GM18870 (cell line): ENCODE results near the gene ARFGEF3.
"Not testable (repeated sequence)": the region's sequence is repeated elsewhere in the genome, so short reads cannot be mapped to it uniquely, and the experiment has no call there.

Source experiments
- ATAC-seq: cut with Tn5 transposase; IDR thresholded peaks from one replicate; pipeline ENCODE4 v1.9.1; 2021; ENCODE audit warnings: moderate library complexity; ENCODE audit not compliant: unreplicated experiment

Gene ARFGEF3, protein sequence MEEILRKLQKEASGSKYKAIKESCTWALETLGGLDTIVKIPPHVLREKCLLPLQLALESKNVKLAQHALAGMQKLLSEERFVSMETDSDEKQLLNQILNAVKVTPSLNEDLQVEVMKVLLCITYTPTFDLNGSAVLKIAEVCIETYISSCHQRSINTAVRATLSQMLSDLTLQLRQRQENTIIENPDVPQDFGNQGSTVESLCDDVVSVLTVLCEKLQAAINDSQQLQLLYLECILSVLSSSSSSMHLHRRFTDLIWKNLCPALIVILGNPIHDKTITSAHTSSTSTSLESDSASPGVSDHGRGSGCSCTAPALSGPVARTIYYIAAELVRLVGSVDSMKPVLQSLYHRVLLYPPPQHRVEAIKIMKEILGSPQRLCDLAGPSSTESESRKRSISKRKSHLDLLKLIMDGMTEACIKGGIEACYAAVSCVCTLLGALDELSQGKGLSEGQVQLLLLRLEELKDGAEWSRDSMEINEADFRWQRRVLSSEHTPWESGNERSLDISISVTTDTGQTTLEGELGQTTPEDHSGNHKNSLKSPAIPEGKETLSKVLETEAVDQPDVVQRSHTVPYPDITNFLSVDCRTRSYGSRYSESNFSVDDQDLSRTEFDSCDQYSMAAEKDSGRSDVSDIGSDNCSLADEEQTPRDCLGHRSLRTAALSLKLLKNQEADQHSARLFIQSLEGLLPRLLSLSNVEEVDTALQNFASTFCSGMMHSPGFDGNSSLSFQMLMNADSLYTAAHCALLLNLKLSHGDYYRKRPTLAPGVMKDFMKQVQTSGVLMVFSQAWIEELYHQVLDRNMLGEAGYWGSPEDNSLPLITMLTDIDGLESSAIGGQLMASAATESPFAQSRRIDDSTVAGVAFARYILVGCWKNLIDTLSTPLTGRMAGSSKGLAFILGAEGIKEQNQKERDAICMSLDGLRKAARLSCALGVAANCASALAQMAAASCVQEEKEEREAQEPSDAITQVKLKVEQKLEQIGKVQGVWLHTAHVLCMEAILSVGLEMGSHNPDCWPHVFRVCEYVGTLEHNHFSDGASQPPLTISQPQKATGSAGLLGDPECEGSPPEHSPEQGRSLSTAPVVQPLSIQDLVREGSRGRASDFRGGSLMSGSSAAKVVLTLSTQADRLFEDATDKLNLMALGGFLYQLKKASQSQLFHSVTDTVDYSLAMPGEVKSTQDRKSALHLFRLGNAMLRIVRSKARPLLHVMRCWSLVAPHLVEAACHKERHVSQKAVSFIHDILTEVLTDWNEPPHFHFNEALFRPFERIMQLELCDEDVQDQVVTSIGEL (N-terminal part only)

DNA sequence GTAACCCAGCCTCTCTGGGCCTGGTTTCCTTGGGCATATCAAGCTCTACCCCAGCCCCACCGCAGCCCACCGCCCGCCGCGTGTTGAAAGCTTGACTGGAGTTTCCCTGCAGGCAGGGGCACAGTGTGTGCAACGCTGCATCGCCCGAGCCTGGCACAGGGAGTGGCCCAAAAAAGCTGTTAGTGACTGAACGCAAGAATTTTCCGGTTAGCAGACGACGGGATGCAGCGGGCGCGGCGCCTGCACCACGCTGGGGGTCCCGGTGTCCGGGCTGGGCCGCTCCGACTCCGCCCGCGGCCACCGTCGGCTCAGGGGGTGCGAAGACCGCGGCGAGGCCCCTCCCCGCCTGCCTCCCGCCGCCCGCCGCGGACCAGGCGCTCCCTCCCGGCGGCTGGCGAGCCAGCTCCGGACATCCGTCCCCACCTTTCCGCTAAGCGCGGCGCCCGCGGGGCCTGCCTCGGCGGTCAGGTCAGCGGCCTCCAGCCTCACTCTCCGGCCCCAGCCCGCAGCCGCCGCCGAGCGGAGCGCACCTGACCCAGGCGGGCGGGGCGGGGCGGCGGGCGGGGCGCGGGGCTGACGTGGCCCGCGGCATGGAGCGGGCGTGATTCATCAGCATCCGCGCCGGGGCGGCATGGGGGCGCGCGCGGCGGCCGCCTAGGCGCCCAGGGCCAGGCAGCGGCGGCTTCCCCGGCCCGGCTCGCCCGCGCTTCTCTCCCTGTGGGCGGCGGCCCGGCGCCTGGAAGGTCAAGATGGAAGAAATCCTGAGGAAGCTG is at the start of gene ARFGEF3:
TSS of gene ARFGEF3 (plus strand) at position 602 of the 773 bp plus-strand sequence. CDS start at position 750, 148 bp downstream.
- no peak for ATAC-seq

DNA sequence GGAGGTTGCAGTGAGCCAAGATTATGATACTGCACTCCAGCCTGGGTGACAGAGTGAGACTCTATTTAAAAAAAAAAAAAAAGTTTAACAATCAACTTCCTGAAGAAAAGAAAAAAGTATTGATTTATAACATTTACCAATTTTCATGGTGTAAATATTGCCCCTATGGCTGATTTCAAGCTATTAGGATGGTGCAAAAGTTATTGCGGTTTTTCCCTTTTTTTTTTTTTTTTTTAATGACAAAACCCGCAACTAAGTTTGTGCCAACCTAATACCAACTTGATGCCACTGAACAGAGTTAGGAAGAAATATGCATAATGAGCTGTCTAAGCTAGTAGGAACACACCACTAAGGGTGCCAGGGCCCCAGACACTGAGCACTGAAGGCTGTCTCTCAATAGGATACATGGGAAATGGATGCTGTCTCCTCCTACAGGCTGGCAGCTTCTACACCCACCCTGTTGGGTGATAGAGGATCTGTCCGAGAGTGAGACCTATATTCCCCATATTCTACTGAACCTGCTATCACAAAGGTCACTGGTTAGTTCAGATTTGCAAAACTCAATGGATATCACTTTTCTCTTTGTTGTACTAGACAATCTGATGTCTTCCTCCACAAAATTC is 48.0 kb upstream of the ARFGEF3 start:
- ATAC-seq, result no peak

DNA sequence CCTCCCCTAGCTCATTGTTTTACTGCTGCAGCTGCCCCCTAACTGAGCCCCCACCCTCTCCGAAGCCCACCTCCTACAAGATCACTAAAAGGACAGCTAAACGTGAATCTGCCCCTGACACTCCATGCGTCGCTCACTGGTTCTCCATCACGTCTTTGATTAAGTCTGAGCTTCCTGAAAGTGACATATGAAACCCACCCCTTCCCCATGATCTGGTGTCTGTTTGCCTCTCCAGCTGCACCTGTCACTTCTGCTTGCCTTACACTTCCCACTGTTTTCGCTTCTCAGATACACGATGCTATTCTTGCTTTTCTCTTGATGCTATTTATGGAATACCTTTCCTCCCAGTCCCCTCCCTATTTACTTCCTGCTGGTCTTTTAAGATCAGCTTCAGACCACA is 46.5 kb upstream of the ARFGEF3 start:
- ATAC-seq, result no peak

DNA sequence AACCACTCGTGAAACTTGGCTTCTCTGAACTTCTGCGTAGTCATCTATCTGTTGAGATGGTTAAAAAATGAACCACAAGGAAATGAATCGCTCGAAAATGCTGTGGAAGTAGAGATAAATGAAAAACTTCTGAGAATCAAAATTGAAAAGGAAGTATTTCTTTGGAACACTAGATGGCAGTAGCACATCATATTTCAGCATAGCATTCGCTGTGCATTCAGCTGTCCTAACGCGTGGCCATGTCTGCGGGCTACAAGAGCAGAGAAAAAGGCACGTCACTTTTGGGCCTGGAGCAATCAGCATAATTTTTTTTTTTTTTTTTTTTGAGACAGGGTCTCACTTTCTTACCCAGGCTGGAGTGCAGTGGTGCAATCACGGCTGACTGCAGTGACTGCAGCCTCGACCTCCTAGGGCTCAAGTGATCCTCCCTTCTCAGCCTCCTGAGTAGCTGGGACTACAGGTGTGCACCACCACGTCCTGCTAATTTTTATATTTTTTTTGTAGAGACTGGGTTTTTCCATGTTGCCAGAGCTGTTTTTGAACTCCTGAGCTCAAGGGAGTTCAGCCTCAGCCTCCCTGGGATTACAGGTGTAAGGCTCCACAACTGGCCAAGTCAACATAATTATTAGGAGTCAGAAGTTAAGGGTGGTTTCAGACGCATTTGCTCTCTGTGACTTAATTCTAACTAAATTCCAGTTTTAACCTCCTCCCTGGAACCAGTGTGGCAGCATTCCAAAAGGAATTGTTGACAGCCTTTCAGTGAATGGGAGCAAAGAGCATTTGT is 45.7 kb upstream of the ARFGEF3 start:
- ATAC-seq, result peak; percentile 75

DNA sequence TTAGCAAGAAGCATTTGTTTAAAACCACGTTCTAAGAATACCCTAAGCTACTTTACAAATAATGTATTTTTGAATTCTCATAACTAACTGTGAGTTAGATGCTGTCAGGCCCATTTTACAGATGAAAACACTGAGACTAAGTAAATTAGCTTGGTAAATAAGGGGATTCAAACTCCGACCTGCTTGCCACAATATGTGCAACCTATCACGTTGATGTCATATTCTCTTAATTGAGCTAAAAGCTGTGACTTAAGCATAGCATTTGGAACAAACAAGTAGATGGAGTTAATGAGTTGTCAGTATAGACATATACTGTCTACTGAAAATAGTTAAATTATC is 45.1 kb upstream of the ARFGEF3 start:
- no peak for ATAC-seq

DNA sequence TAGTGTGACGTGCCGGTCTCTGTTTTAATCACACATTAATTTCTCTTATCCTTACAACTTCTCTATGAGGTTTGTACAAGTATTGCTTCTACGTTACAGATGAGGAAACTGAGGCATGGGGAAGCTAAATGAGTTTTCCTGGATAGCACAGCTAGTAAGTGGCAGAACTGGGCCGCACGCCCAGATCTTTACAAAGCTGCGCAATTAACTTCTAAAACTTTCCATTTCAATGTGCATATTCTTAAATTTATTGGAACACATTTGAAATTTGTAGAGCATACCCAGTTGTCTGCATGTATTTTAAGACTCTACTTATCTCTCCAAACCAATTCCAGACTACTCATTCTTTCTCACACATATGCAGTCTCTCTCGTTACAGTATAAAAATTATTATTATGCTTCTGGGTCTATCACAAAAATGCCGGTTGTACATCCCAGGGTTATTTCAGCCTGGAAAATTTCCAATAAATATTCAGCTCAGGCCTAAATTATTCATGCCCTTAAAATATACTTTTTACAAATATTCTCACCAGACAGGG is 44.3 kb upstream of the ARFGEF3 start:
- ATAC-seq, result no peak

DNA sequence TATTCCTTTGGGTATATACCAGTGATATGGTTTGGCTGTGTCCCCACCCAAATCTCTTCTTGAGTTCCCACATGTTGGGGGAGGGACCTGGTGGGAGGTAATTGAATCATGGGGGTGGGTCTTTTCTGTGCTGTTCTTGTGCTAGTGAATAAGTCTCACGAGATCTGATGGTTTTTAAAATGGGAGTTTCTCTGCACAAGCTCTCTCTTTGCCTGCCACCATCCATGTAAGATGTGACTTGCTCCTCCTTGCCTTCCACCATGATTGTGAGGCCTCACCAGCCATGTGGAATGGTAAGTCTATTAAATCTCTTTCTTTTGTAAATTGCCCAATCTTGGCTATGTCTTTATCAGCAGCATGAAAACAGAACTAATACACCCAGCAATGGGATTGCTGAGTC is 42.5 kb upstream of the ARFGEF3 start:
- not testable (repeated sequence) for ATAC-seq

DNA sequence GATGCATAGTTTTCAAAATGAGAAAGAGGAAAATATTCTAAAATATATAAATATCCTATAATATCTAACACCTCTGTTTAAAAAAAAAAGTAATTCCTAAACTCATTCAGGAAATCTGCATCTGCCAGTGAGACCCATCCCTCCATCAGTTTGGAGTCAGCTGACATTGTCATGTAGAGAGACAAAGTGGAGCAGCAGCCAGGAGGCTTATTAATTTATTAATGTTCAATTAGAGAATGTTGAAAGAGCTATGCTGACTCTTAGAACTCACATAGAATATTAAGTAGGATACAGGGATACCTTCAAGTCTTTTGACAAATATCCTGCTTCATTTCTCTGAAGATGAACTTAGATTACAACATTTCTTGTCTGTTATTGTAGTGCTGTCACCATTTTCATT is 41.8 kb upstream of the ARFGEF3 start:
- no peak for ATAC-seq

DNA sequence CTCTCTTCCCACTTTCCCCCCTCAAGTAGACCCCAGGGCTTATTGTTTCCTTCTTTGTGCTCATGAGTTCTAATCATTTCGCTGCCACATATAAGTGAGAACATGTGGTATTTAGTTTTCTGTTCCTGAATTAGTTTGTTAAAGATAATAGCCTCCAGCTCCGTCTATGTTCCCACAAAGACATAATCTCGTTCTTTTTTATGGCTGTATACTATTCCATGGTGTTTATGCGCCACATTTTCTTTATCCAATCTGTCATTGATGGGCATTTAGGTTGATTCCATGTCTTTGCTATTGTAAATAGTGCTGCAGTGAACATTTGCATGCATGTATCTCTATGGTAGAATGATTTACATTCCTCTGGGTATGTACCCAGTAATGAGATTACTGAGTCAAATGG is 37.6 kb upstream of the ARFGEF3 start:
- no peak for ATAC-seq

DNA sequence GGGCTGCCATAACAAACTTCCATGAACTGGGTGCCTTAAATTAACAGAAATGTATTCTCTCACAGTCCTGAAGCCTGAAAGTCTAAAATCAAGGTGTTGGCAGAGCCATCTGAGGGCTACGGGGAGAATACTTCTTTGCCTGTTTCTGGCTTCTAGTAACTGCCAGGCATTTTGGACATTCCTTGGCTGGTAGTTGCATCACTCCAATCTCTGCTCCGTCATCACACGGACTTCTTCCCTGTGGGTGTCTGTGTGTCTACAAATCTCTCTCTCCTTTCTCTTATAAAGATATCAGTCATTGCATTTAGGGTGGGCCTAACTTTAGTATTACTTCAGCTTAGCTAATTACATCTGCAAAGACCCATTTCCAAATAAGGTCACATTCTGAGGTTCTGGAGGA is 33.6 kb upstream of the ARFGEF3 start:
- no peak for ATAC-seq

DNA sequence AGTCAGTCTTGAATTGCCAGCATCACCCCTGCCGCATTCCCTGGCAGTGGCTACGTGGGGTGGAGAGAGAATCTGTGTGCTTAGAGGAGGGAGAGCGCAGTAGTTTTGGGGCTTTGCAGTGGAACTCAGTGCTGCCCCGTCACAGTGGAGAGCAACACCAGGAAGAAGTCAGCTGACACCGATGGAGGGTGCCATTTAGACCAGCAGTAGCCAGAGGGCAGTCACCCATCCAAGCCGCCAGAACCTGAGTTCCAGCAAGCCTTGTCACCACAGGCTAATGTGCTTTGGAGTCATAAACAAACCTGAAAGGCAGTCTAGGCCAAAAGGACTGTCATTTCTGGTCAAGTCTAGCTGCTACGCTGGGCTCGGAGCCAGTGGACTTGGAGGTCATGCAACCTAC is 32.5 kb upstream of the ARFGEF3 start:
- ATAC-seq, result no peak

DNA sequence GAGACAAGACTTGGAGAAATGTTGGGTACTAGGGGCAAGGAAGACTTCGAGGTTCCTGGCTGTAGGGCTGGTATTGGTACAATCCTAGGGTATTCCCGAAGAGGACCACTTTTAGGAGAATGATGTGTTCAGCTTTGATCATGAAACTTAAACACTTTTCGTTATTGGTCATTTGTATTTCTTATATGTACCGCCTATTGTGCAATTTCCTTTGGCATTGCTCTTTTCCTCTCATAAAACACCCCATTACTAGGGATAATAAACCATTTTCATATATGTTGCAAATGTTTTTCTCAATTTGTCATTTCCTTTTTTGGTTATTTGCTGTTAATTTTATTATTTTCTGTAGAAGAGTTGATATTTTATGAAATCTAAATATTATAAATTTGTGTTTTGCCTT is 18.9 kb upstream of the ARFGEF3 start:
- no peak for ATAC-seq

DNA sequence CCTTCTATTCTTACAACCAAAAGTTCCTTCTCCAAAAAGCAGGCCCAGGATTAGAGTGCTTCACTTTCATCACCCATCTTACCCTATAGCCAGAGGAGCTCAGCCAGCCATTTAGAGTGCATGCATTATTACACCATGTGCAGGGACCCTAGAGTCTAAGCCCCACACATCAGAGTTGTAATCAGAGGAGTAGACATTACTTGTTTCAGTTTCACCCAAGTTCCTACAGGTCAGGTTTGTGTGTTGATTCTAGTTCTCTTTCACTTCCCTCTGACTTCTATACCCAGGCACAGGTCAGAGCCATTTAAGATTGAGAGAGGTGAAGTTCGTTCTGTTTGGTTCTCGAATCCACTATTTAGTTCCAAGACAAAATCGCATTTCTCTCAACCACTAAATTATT is 16.3 kb upstream of the ARFGEF3 start:
- peak; percentile 83 for ATAC-seq

DNA sequence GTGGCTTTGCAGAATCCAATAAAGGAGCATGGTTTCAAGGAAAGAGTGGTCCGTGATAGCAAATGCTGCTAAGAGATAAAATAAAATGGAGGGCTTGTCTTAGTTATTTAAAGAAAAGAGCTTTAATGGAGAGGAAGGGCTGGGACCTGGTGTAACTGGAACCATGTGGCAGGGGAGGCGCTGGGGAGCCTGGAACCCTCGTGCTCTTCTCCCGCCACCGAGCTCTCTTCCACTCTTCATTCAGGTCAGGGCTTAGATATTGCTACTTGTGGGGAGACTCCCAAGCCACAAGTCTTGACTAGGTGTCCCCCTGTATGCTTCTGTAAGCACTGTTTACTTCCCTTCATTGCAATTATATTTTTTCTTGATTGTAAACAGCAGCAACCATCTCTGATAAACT is 15.2 kb upstream of the ARFGEF3 start:
- no peak for ATAC-seq

DNA sequence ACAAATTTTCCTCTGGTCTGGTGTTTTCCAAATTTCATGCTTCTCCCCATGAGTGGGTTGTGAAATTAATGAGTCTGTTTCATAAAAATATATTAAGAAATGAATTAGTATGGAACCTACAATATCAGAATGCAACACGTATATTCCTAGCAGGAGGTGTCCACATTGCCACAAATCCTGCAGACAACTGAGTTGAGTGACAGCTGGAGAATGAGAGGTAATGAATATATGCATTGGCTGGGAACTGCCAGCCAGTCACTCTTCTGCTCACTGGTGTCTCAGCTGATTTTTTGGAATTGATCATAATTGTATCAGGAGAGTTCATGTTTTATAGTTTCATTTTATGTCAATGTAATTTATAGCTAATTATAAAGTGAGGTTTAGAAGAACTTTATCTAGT is 6.3 kb upstream of the ARFGEF3 start:
- ATAC-seq, result no peak

DNA sequence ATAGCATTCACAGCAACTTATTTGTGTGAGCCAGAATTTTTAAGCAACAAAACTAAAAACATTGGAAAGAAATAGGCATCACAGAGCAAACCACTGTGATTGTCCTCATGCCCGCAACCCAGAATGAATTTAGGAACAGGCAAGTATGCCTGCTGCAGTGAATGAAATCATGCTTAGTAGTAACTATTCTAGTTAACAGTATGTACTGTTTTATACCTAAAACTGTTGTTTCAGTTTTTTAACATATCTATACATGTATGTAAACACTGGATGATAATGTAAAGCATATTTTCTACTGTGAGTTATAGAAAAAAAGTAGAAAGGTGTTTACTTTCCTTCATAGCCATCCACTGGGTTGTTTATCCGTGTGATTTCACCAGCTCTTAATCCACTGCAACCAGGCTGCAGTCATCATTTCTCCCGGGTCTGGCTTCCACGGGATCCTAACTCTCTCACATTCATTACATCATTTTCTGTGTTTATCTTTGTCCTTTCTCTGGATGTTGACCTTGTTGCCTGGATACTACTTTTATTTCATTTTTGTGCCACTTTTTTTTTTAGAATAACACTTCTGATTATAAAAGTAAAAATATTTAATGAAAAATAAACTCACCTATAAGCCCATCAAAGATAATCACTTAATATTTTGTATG is 3.6 kb upstream of the ARFGEF3 start:
- no peak for ATAC-seq

DNA sequence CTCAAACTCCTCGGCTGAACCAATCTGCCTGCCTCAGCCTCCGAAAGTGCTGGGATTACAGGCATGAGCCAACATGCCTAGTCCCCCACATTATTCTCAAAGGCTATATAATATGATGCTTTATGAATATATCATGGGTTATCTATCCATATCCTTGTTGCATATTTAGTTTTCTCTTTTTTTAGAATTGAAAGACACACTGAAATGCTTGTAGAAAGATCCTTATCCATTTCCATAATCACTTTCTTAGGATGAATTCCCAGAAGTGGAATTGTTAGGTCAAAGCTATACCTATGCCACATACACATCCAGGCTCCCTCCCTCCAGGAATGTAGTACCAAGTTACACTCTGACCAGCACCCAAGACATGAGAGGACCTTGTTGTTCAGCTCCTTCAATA is 2.5 kb upstream of the ARFGEF3 start:
- ATAC-seq, result no peak

DNA sequence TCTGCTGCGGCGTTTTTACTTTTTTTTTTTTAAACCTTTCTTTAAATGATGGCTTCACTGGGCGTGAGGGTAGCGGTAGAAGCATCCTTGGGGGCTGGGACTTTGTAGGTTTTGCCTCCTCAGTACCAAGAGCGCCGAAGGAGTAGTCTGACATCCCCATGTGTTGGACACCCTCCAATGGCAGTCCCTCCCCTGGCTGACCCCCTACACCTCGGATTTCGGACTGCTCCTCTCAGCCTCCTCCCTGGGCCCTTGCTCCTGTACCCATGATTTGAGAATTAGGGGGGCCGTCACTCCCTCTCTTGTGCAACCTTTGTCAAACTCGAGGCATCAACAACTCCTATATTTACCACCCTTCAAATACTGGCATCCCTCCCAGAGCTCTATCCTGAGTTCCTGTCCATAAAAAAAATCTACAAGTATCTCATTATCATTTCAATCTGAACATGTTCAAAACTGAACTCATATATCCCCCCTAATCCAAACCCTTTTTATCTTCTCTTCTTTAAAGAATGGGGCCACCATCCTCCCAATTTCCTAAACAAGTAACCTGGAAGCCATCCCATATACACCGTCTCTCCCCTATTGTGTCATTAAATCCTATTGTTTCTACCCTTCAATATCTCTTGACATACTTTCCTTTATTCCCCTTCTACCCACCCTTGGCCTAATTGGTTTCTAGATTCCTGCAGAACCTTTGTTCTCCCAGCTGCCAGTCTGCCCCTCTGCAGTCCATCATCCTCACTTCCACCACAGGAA is 1.2 kb upstream of the ARFGEF3 start:
- no peak for ATAC-seq
